DND-41 (cell line): ENCODE data around the gene KNDC1.

Experiments
- ATAC-seq: fragments of 200-7000 bp; cut with Tn5 transposase; 3 replicates; pipeline ENCODE4 v1.9.1; 2021; ENCODE audit warnings: low read depth; ENCODE audit not compliant: insufficient read depth
- DNase-seq: peaks from one replicate; pipeline ENCODE4 v3.0.0-alpha.2; 2020
- H2AFZ ChIP-seq: 2 replicates; pipeline ENCODE4 v1.6.0; 2012; ENCODE audit warnings: low read depth, low read length
- H3K27ac ChIP-seq: 2 replicates; pipeline ENCODE4 v1.5.1; 2012; ENCODE audit warnings: low read length, inconsistent platforms
- H3K27me3 ChIP-seq: fragments of 200-600 bp; sonication (generic); 2 replicates; pipeline ENCODE4 v1.6.0; 2012; ENCODE audit warnings: low read length, mild to moderate bottlenecking, inconsistent platforms; ENCODE audit not compliant: insufficient read depth, poor library complexity
- H3K36me3 ChIP-seq: 2 replicates; pipeline ENCODE4 v1.5.1; 2012; ENCODE audit warnings: low read length, inconsistent platforms; ENCODE audit not compliant: insufficient read depth
- H3K4me1 ChIP-seq: 2 replicates; pipeline ENCODE4 v1.5.1; 2012; ENCODE audit warnings: mild to moderate bottlenecking, low read length; ENCODE audit not compliant: insufficient read depth
- H3K4me2 ChIP-seq: 2 replicates; pipeline ENCODE4 v1.6.0; 2012; ENCODE audit warnings: mild to moderate bottlenecking, moderate library complexity, low read length, inconsistent platforms; ENCODE audit not compliant: insufficient read depth
- H3K4me3 ChIP-seq, 2 experiments: fragments of 200-600 bp in 1 of 2; shearing (Covaris generic) in 1 of 2; 2 replicates each; pipeline ENCODE4 v1.5.1; 2012 to 2016; ENCODE audit warnings: inconsistent platforms in 2 of 2, low read length in 2 of 2, mild to moderate bottlenecking in 2 of 2, low read depth in 1 of 2, moderate library complexity in 1 of 2
- H3K79me2 ChIP-seq: 2 replicates; pipeline ENCODE4 v1.6.0; 2012; ENCODE audit warnings: low read length, inconsistent platforms; ENCODE audit not compliant: insufficient read depth
- H3K9ac ChIP-seq: 2 replicates; pipeline ENCODE4 v1.6.0; 2012; ENCODE audit warnings: low read depth, mild to moderate bottlenecking, inconsistent platforms, low read length, moderate library complexity
- H3K9me3 ChIP-seq: 2 replicates; pipeline ENCODE4 v1.5.1; 2012; ENCODE audit warnings: low read length, moderate library complexity, mild to moderate bottlenecking, inconsistent platforms; ENCODE audit not compliant: insufficient read depth, severe bottlenecking
- H4K20me1 ChIP-seq: 2 replicates; pipeline ENCODE4 v1.6.0; 2012; ENCODE audit warnings: low read length; ENCODE audit not compliant: insufficient read depth
- EZH2 ChIP-seq: IDR thresholded peaks from 3 replicates; pipeline ENCODE4 v1.6.1; 2012; ENCODE audit warnings: borderline replicate concordance, low read depth, mild to moderate bottlenecking, moderate library complexity, low read length, inconsistent platforms; ENCODE audit not compliant: severe bottlenecking
- TF ChIP-seq, protein P1 (sequence below): IDR thresholded peaks from 2 replicates; pipeline ENCODE4 v1.5.1; 2012; ENCODE audit warnings: borderline replicate concordance, low read length, moderate library complexity, mild to moderate bottlenecking; ENCODE audit not compliant: poor library complexity, severe bottlenecking; ENCODE audit errors: extremely low read depth

The KNDC1 gene

GRCh38 chr10:133113847-133114246, 46.2 kb upstream of the KNDC1 start:
- Histone ChIP-seq H3K4me2 (no peak overlapping the region), H3K4me3 (no peak overlapping the region), H4K20me1 (no peaks in the 10 kb centered on the region), H3K36me3 (no peaks in the 10 kb centered on the region), H3K79me2 (no peaks in the 10 kb centered on the region), H2AFZ (no peak overlapping the region), H3K27ac (no peak overlapping the region), H3K4me1 (no peaks in the 10 kb centered on the region), H3K9ac (no peak overlapping the region), H3K9me3 (peaks cover 11% of the 10 kb centered on the region), H3K27me3 (no peaks in the 10 kb centered on the region)
- no peak for DNase-seq
- no peak for TF ChIP-seq EZH2
- TF ChIP-seq, protein P1, sequence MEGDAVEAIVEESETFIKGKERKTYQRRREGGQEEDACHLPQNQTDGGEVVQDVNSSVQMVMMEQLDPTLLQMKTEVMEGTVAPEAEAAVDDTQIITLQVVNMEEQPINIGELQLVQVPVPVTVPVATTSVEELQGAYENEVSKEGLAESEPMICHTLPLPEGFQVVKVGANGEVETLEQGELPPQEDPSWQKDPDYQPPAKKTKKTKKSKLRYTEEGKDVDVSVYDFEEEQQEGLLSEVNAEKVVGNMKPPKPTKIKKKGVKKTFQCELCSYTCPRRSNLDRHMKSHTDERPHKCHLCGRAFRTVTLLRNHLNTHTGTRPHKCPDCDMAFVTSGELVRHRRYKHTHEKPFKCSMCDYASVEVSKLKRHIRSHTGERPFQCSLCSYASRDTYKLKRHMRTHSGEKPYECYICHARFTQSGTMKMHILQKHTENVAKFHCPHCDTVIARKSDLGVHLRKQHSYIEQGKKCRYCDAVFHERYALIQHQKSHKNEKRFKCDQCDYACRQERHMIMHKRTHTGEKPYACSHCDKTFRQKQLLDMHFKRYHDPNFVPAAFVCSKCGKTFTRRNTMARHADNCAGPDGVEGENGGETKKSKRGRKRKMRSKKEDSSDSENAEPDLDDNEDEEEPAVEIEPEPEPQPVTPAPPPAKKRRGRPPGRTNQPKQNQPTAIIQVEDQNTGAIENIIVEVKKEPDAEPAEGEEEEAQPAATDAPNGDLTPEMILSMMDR: no peak
- no peak for ATAC-seq

DNA sequence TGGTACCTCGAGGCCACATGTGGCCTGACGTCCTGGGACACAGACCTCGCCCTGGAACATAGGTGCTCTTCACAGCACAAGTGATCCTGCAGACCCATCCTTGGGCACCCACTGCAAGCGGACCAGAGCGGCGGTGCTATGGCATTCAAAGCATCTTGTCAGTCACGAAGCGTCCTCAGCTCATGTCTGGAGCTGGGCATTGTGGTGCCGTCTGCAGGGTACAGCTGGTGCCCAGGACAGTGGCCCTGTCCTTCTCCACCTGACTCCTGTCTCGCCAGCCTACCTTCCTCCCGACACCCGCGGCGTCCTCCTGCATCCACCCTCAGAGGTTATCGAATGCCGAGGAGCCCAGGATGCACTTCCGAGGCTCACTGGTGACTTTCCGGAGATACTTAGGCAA, 45.8 kb upstream of the KNDC1 start:
- no peak overlapping the region for H3K27ac ChIP-seq
- no peaks in the 10 kb centered on the region for H4K20me1 ChIP-seq
- H3K27me3 ChIP-seq: no peaks in the 10 kb centered on the region
- no peaks in the 10 kb centered on the region for H3K79me2 ChIP-seq
- TF ChIP-seq, protein P1: no peak
- H3K9ac ChIP-seq: no peak overlapping the region
- H3K4me3 ChIP-seq: no peak overlapping the region
- peaks cover 11% of the 10 kb centered on the region for H3K9me3 ChIP-seq
- H2AFZ ChIP-seq: no peak overlapping the region
- ATAC-seq (no peak), DNase-seq (no peak)
- no peak overlapping the region for H3K4me2 ChIP-seq
- no peaks in the 10 kb centered on the region for H3K4me1 ChIP-seq
- H3K36me3 ChIP-seq: no peaks in the 10 kb centered on the region

- H3K4me3 ChIP-seq: no peak overlapping the region
- H2AFZ ChIP-seq: no peak overlapping the region
- H3K9me3 ChIP-seq: peaks cover 11% of the 10 kb centered on the region
- no peak overlapping the region for H3K27ac ChIP-seq
- no peaks in the 10 kb centered on the region for H4K20me1 ChIP-seq
- no peaks in the 10 kb centered on the region for H3K4me1 ChIP-seq
- DNase-seq (no peak), ATAC-seq (no peak)
- H3K4me2 ChIP-seq: no peak overlapping the region
- H3K27me3 ChIP-seq: no peaks in the 10 kb centered on the region
- no peaks in the 10 kb centered on the region for H3K36me3 ChIP-seq
- no peaks in the 10 kb centered on the region for H3K79me2 ChIP-seq
- TF ChIP-seq, protein P1: no peak
- no peak for TF ChIP-seq EZH2
- H3K9ac ChIP-seq: no peak overlapping the region
These were observed 45.1 kb upstream of the KNDC1 start for GRCh38 chr10:133114726-133115452.

DNA sequence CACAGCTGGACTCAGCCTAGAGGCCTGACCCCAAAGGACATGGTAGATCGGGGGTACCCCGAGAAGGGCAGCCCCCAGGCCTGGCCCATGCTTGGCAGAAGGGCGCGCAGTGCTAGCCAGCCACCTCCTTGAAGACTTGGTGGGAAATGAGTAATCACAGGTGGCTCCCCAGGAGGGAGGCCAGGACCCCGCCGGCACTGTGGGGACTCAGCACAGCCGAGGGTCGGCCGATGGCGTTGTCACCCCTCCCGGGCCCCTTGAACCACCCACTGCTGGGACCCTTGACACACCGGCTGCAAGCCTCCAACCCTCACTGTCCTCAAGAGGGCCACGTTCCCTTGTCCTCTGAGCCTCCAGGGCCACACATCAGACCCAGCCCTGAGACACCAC, 44.6 kb upstream of the KNDC1 start:
- no peaks in the 10 kb centered on the region for H3K79me2 ChIP-seq
- H3K4me1 ChIP-seq: no peaks in the 10 kb centered on the region
- peaks cover 11% of the 10 kb centered on the region for H3K9me3 ChIP-seq
- ATAC-seq (no peak), DNase-seq (no peak)
- no peaks in the 10 kb centered on the region for H3K36me3 ChIP-seq
- no peak overlapping the region for H3K9ac ChIP-seq
- H4K20me1 ChIP-seq: no peaks in the 10 kb centered on the region
- no peaks in the 10 kb centered on the region for H3K27me3 ChIP-seq
- no peak overlapping the region for H3K27ac ChIP-seq
- no peak for TF ChIP-seq EZH2
- TF ChIP-seq, protein P1: no peak
- no peak overlapping the region for H3K4me2 ChIP-seq
- no peak overlapping the region for H3K4me3 ChIP-seq
- H2AFZ ChIP-seq: no peak overlapping the region
